Measurements from ENCODE around the gene ZFYVE28.

ZFYVE28 gene

GRCh38 chr4:2449511-2450392, 31.3 kb upstream of the ZFYVE28 start:
- no peak for DNase-seq (ENCODE audit: extremely low read depth, low read depth)
- TF ChIP-seq, protein P1, sequence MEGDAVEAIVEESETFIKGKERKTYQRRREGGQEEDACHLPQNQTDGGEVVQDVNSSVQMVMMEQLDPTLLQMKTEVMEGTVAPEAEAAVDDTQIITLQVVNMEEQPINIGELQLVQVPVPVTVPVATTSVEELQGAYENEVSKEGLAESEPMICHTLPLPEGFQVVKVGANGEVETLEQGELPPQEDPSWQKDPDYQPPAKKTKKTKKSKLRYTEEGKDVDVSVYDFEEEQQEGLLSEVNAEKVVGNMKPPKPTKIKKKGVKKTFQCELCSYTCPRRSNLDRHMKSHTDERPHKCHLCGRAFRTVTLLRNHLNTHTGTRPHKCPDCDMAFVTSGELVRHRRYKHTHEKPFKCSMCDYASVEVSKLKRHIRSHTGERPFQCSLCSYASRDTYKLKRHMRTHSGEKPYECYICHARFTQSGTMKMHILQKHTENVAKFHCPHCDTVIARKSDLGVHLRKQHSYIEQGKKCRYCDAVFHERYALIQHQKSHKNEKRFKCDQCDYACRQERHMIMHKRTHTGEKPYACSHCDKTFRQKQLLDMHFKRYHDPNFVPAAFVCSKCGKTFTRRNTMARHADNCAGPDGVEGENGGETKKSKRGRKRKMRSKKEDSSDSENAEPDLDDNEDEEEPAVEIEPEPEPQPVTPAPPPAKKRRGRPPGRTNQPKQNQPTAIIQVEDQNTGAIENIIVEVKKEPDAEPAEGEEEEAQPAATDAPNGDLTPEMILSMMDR (IDR thresholded peaks at IDR 0.05; ENCODE audit: low read depth, low read length) = no peak

DNA sequence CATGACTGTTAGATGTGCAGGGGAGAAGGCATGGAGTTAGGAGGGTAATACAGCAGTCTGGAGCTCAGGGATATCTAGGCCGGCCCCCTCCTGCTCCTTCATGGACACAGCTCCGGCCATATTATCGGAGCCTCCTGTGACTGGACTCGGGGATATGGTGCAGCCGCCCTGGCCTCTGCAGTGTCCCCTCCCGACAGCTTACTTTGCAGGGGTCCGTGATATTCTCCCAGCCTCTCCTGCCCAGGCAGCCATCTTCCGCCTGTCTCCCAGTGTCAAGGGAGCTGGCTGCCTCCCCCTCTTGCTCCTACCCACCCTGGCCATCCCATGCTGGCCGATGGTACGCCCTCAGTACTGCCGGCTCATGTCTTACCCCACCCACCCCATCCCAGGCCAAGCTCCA, 30.6 kb upstream of the ZFYVE28 start:
- TF ChIP-seq, protein P1 (IDR thresholded peaks at IDR 0.05; ENCODE audit: low read depth, low read length) = no peak
- DNase-seq (ENCODE audit: extremely low read depth, low read depth) = no peak

GRCh38 chr4:2448589-2448988, 30.1 kb upstream of the ZFYVE28 start:
- TF ChIP-seq, protein P1 (IDR thresholded peaks at IDR 0.05; ENCODE audit: low read depth, low read length) = no peak
- DNase-seq (ENCODE audit: extremely low read depth, low read depth) = no peak

DNA sequence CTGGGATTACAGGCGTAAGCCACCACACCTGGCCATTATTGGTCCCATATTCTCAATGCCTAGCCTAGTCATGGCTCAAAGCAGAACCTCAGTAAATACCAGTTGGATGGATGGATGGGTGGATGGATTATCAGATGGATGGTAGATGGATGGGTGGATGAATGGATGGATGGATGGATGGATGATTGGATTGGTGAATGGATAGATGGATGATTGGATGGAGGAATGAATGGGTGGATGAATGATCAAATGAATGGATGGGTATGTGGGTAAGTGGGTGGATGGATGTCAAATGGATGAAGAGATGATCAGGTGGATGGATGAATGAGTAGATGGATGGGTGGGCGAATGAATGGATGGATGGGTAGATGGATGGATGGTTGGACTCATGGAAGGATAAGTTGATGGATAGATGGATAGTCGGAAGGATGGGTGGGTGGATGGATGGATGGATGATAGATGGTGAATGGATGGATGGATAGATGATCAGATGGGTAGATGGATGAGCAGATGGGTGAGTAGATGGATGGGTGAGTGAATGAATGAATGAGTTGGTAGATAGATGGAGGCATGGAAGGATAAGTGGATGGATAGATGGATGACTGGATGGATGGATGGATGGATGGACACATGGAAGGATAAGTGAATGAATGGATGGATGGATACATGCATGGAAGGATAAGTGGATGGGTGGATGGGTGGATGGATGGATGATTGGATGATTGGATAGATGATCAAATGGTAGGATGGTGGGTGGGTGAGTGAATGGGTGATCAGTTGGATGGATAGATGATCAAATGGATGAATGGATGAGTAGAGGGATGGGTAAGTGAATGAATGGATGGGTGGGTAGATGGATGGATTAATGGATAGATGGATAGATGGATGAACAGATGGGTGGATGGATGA, 28.5 kb upstream of the ZFYVE28 start:
- no peak for DNase-seq (ENCODE audit: extremely low read depth, low read depth)
- TF ChIP-seq, protein P1 (IDR thresholded peaks at IDR 0.05; ENCODE audit: low read depth, low read length) = no peak

DNA sequence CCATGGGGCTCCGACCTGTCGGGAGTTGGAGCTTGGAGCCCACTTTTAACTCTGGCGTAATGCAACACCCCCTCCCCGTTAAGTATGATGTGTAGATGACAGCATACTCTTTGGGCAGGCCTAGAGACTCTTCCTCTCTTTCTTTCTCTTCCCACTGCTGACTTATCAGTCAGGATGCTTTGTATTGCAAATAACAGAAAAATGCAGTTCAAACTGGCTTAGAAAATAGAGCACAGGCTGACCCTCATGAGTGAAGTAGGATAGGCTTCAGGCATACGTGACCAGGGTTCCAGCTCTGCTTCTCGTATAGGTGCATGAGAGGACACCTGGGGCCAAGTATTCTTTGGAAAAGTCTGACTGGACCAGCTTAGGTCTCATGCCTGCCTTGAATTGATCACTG, 27.1 kb upstream of the ZFYVE28 start:
- TF ChIP-seq, protein P1 (IDR thresholded peaks at IDR 0.05; ENCODE audit: low read depth, low read length) = no peak
- DNase-seq (ENCODE audit: extremely low read depth, low read depth) = no peak

DNA sequence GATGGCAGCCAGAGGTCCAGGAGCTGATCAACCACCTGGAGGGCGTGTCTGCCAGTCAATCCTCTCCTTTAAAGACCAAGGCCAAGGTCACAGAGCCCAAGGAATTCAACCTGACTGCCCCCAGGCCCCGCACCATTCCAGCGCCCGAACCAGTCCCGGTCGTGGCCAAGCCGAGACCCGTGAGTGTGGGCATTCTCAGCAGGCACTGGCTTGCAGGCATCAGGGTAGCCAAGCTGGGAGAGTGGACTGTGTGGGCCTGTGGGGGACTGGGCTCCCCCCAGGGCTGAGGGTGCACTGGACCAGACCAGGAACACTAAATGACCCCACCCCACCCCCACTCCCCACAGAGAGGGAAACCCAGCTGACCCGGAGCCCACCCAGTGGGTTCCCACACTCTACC, 26.7 kb upstream of the ZFYVE28 start:
- TF ChIP-seq, protein P1 (IDR thresholded peaks at IDR 0.05; ENCODE audit: low read depth, low read length) = no peak

More for the DNA sequence above, 26.7 kb upstream of the ZFYVE28 start:
- DNase-seq (ENCODE audit: extremely low read depth, low read depth) = no peak

All from AG09319 (cell line).